Measurements from ENCODE around the gene CD80.

DNA sequence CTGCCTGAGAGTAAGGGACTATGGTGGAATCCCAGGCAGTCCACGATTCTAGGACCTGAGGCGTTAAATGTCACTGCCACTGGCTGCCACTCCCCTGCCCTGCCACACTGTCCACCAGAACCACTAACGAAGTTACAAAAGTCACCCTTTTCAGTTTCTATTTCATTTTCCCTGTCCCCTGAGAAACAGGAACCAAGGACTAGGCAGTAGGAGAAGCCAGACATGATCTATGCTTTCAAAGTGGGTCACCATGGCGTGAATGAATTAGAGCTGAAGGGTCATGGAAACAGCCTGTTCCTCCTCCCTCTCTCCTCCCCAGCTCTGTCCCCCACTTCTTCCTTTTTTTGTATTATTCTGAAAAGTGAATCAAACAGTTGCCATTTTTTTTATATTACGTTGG lies 10.8 kb upstream of the CD80 start:
- TF ChIP-seq CTCF (IDR thresholded peaks at IDR 0.05 in 4 of 5, conservative IDR thresholded peaks at IDR 0.05 in 1 of 5) (no peak), POLR2A (IDR thresholded peaks at IDR 0.05) (no peak)
